Measurements from ENCODE around the gene MDFI.
A peak's percentile ranks its signal among the peaks of the same experiment; 100 is the strongest.

The MDFI gene

GRCh38 chr6:41672816-41673703, 34.8 kb downstream of the MDFI start:
- no peak for DNase-seq (ENCODE audit: low spot score)

GRCh38 chr6:41673704-41674000, 35.4 kb downstream of the MDFI start:
- DNase-seq (ENCODE audit: low spot score), result no peak

DNA sequence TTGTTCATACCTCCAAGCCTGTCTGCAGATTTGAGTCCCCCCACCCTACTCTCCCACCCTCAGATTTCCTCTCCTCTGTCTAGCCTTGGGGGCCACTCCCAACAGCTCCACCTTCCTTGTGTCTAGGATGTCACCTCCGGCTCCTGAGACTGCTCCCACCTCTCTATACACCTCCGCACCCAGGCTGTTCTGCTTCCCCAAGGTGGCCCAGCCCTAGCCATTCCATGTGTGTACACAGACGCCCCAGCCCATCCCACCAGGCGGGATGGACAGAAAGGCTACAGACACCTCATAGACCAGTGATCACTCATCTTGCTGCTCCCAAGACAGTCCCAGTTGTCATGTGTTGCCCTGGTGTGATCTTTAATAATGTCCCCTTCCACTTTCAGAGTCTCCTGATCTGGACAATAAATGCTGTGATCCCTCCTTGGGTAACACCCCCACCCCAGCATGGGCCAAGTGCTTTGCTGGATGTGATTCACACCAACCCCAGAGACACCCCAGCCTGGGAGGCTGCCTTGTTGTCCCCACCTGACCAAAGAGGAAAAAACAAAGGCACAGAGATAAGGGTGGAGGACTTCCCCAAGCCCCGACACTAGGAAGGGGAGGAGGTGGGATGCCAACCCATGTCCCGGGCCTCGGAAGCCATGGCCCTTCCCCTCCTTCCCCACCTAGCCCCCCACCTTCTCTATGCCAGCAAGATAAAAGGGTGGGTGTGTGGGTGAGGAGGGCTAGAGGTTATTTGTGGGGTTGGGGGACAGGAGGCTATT, 36.1 kb downstream of the MDFI start:
- DNase-seq (ENCODE audit: low spot score), result no peak

- DNase-seq (ENCODE audit: low spot score), result no peak
Observed at GRCh38 chr6:41675176-41675775, 37.0 kb downstream of the MDFI start.

DNA sequence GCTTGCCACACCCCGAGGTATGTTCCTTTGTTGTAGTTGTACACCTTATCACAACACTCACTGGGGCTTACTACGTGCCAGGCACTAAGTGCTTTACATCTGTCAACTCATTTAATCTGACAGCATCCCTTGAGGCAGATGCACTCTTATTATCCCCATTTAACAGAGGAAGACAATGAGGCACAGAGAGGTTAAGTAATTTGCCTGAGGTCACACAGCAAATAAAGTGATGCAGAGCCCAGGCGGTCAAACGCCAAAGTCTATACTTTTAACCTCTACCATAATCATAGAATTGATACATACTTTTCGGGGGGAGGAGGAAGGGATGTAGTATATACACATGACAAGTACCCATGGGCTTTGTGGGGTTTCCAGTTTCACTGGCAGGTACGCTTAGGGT, 37.7 kb downstream of the MDFI start:
- DNase-seq (ENCODE audit: low spot score), result no peak

DNA sequence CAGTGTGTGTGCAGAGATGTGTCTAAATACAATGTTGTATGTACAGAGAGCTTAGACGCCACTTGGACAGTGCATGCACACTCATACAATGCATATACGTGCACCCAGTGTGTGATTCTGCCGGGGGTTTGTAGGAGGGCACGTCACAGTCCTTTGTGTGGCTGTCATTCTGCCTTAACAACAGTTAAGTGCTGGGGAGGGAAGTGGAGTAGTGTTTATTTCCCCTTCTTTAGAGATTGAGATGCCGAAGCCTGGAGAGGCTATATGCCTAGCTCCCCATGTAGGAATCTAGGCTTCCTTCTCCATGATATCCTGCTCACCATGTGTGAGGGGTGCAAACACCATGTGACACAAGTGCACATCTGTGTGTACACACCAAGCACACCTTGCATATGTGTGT, 38.2 kb downstream of the MDFI start:
- no peak for DNase-seq (ENCODE audit: low spot score)

DNA sequence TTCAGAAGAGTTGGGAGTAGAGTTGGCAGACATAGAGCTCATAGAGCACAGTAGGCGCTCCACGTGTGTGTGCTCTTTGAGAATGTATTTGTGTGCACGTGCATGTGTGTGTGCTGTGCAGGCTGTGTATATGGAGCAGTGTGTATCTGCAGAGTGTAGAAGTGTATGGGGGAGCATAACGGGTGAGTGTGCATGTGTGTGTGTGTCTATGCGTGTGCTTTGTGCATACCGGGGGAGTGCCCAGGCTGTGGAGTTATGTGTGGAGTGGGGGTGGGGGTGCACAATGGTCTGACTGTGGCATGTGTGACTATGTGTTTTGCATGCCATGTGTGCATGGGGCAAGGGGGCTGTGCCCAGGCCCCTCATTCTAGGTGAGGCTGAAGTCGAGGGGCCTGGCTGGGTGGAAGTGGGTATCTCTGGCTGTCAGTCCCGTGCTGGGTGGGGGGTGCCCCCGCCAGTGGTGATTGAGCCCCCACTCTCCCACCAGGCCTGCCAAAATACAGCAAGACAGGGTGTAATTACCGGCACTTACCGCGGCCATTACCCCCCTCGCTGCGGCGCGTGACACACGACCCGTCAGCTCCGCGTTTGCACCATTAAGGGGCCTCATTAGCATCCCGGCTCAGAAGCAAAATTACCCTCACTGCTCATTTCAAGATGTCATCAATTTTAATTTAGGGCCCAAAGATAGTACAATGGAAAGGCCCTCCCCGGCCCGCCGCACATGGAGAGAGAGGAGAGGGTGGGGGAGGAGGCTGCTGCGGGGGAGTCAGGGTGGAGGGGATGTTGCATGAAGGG, 39.1 kb downstream of the MDFI start:
- DNase-seq (ENCODE audit: low spot score), result no peak

GRCh38 chr6:41678511-41679084, 40.3 kb downstream of the MDFI start:
- DNase-seq (ENCODE audit: low spot score), result no peak

DNA sequence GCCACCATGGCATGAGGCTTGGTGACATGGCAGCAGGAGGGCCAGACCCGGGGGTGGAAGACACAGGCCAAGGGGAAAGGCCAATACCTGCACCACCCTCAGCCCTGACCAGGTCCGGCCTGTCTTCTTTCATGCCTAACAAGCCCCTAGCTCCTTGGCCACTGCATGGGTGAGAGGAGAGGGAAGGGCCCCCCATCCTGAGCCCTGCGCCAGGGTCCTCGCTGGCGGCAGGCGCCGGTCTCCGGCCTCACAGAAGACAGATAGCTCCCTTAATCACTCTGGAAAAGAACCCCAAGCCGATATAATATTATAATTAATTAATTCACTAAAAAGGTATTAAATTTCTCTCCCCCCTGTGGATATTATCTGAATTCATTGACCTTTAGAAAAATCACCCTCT, 41.4 kb downstream of the MDFI start:
- no peak for DNase-seq (ENCODE audit: low spot score)

DNA sequence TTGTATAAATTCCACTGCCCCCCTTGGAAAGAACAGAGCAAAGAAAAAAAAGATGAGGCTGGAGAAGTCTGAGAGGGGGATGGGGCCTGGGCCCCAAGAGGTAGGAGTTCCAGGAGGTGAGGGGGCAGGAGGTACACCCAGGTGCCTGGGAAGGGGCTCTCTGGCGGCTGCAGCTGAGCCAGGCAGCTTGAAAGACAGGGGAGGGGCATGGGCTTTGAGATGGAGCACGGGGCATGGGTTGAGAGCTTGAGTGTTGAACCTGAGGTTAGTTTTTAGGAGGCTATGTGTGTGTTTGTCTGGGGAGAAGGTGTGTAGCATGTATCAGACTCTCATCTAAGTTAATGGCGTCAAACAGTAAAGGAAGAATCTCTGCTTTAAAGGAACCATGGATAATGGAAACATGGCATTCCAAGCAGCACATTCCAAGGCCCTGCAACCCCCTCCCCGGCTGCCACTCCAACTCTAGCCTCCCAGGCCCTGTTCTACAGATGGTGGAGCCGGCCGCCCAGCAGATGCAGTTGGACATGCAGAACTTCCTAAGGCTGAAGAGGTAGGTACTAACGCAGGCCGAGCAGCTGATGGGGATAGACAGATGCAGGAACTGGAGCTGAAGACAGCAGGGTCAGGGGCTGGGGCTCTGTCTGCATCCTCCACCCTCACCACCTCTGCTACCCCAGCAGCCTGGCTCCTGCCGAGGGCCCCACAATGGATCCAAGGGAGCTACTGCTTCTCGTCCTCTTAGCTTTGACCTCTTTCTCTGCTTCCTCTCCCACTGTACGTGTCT, 42.1 kb downstream of the MDFI start:
- no peak for DNase-seq (ENCODE audit: low spot score)

DNA sequence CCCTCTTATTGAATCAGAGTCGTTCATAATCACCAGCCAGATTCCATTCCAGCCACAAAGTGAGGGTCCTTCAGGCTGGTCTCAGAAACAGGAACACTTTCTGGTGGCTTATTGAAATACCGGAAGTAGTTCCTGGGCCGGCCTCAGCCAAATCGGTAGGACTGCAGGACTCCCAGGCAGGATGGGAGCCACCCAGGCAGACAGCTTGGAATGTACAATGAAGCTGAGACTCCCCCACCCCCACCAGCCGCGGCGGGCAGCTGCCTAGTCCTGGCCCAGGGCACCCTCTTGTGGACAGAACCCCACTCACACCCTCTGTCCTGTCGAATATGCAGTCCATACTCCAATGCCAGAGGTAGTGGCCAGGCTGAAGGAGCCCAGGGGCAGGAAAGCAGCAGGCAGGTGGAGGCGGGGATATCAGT, 43.8 kb downstream of the MDFI start:
- DNase-seq (ENCODE audit: low spot score), result peak; percentile 86

DNA sequence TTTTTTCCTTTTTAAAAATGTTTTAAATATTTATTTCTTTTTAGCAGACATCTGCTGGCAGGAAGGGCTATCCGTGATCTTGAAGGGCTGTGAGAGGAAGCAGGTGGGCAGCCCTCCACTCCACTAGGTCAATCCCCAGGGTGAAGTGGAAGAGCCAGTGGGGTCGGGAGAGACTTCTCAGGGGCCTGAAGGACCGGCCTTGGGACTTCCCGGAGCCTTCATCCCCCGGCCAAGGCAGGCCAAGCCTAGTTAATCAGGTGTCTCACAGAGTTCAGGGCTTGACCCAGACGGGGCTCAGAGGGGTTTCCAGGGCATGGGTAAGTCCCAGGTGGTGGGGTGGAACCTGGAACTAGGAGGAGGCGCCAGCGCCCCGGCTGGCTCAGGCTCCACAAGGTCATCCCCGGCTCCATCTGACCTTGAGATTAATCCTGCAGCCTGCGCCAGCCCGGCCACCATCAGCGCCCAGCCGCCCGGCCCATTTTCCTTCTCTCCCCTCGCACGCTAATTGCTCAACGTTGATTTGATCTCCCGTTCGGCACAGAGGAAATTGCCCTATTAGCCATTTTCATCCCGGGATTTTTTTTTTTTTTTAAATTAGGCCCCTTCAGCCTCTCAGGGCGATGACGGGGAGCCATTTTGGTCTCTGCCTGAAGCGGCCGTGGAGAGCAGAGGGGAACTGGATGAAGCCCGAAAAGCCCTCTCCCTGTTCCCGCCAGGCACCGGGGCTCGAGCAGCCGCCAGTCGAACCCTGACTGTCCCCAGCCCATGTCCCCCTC, 44.4 kb downstream of the MDFI start:
- DNase-seq (ENCODE audit: low spot score), result no peak

GRCh38 chr6:41683273-41683522, 44.9 kb downstream of the MDFI start:
- no peak for DNase-seq (ENCODE audit: low spot score)

GRCh38 chr6:41683523-41684310, 45.4 kb downstream of the MDFI start:
- peak; percentile 34 for DNase-seq (ENCODE audit: low spot score)

DNA sequence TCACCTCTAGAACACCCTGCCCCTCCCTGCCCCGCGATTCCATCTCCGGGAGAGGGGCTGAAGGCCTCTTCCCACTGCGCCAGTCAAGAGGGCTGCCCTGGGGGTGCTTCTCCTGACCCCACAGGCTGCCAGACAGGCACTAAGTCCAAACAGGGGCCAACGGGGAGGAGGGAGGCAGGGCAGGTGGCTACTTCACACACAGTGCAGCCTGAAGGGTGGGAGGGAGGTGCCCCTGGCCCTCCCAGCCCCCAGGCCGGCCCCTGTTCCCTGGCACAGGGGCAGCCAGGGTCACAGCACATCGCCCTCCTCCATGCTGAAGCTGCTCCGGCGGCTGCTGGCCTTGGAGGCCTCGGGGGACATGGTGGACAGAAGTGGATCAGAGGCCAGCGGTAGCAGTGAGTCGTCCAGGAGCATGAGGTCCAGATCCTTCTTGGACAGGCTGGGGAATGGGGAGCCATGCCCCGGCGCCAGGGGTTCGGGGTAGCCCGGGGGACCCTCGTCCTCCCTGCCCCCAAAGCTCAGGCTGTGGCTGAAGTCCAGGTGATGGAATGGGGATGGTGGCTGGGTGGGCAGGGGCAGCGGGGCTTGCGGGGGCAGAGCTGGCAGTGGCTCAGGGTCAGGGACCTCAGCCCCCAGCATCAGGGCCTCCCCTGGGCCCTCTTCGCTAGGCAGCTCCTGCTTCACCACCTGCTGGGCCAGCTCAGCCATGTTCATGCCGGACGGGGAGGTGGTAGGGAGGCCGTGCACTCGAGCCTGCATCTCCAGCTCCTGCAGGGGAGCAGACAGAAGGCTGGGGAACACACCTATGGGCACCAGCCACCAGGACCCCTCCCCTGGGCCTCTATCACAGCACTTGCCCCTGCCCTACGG, 46.3 kb downstream of the MDFI start:
- no peak for DNase-seq (ENCODE audit: low spot score)

DNA sequence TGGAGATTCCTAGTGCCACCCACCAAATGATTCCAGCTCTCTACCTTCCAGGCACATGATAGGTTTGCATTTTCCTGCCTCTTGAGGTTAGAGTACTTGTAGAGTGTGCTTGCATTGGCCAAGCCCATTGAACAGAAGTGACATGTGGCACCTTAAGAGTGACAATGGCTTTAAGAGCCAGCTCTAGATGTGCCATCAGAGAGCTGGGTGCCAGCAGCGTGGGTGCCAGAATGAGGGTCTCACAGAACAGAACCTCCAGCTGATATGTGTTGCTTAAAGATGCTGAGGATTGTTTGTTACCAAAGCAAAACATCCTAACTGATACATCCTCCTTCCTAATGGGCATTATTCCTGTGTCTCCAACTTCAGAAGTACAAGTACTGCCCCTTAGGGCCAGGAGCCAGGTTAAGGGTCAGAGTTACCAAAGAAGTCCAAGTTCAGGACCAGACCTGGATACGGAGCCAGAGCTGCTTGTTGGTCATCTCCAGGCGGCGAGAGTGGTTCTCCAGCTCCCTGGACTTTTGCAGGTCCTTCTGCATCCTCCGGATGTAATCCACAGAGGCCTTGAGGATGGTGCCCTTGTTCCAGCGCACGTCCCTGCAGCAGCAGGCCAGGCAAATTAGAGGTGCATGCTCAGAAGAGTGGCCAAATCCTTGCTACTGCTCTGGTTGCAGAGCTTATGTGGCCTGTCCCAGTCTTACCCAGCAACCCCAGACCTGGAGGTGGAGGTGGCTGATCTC, 47.5 kb downstream of the MDFI start:
- DNase-seq (ENCODE audit: low spot score), result no peak

DNA sequence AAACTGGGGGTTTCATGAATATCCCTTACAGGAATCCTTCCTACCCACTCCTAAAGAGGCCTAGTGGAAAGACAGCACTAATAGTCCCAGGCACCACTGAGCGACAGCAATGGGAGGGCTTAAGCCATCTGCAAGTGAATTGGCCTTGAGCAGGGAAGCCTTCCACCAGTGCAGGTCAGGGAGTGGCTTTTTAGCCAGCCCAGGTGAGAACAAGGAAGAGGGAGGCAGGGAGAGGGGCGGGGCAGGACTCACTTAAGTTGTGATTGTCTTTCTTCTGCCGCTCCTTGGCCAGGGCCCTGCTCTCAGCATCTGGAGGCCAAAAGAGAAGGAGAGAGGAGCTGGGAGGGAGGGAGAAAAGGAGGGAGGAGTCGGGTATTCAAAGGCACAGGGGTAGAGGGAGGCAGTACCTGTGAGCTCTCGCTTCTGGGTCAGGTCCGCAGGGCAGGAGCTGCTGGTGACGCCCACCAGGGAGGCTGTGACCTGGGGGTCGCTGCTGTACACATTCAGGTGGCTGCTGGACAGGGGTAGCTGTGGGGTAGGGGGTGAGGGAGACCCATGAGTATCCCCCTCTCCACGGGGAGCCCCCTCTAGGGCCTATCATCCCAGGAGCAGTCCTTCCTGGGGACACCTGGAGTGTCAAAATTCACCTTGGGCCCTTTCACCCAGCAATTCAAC, 49.4 kb downstream of the MDFI start:
- DNase-seq (ENCODE audit: low spot score), result no peak
